Spleen (tissue), 11 donors: ENCODE data around the gene TTC7B. TPM values are rescaled to one million over a fixed set of nuclear protein-coding genes. Genes with fewer than 3 reads are reported as not detected.
A peak's percentile ranks its signal among the peaks of the same experiment; 100 is the strongest.

Source experiments
- DNase-seq: peaks from one replicate; pipeline ENCODE4 v3.0.0-alpha.2; 2020
- H3K27ac ChIP-seq, 8 donors: fragments of 200-600 bp; sonication (generic) in 7 of 8; 1 replicate in 4 of 8; 2 replicates in 4 of 8; pipeline versions ENCODE4 v1.5.0 to v1.8.0; 2016 to 2021; ENCODE audit warnings: inconsistent platforms in 4 of 8, mild to moderate bottlenecking in 4 of 8, moderate library complexity in 1 of 8
- H3K27me3 ChIP-seq, 7 donors: fragments of 200-600 bp; sonication (generic) in 6 of 7; replicated peaks in 1 of 7; 1 replicate in 4 of 7; 2 replicates in 3 of 7; pipeline versions ENCODE4 v1.5.0 to v1.8.0; 2016 to 2021; ENCODE audit warnings: inconsistent platforms in 3 of 7, mild to moderate bottlenecking in 1 of 7
- H3K36me3 ChIP-seq, 6 donors: fragments of 200-600 bp; sonication (generic) in 5 of 6; 1 replicate in 4 of 6; 2 replicates in 2 of 6; pipeline versions ENCODE4 v1.5.0 to v1.8.0; 2016 to 2021; ENCODE audit warnings: inconsistent platforms in 2 of 6
- H3K4me1 ChIP-seq, 6 donors: fragments of 200-600 bp; sonication (generic) in 5 of 6; 1 replicate in 3 of 6; 2 replicates in 3 of 6; pipeline versions ENCODE4 v1.5.0 to v1.8.0; 2016 to 2021; ENCODE audit warnings: inconsistent platforms in 3 of 6
- H3K4me3 ChIP-seq, 8 donors: fragments of 200-600 bp; sonication (generic) in 7 of 8; 1 replicate in 4 of 8; 2 replicates in 4 of 8; pipeline versions ENCODE4 v1.5.0 to v1.8.0; 2016 to 2021; ENCODE audit warnings: inconsistent platforms in 4 of 8, mild to moderate bottlenecking in 4 of 8, moderate library complexity in 2 of 8
- H3K9me3 ChIP-seq, 8 donors: fragments of 200-600 bp; sonication (generic) in 7 of 8; 1 replicate in 4 of 8; 2 replicates in 4 of 8; pipeline versions ENCODE4 v1.5.0 to v1.8.0; 2016 to 2021; ENCODE audit warnings: inconsistent platforms in 4 of 8
- CTCF ChIP-seq, 11 experiments: fragments of 200-600 bp in 7 of 11; fragments of 450-650 bp in 4 of 11; sonication (generic) in 4 of 11; IDR thresholded peaks in 8 of 11; conservative IDR thresholded peaks in 3 of 11; 1 replicate in 7 of 11; 2 replicates in 4 of 11; pipeline versions ENCODE4 v1.4.0 to v1.8.0; 2016 to 2021; ENCODE audit warnings: antibody characterized with exemption in 11 of 11, inconsistent platforms in 4 of 11, mild to moderate bottlenecking in 1 of 11
- POLR2A ChIP-seq, 3 donors: fragments of 450-650 bp; IDR thresholded peaks; one replicate each; pipeline ENCODE4 v1.5.1; 2017; ENCODE audit warnings: antibody characterized with exemption in 3 of 3, mild to moderate bottlenecking in 1 of 3
- POLR2AphosphoS5 ChIP-seq, 3 donors: sonication (generic); formaldehyde crosslinking; IDR thresholded peaks; one replicate each; pipeline ENCODE4 v1.5.1; 2017; ENCODE audit warnings: antibody characterized with exemption in 3 of 3
- WGBS, 5 donors: extraction: QIAGEN DNeasy Blood & Tissue Kit in 3 of 5; methylation state at CpG; one replicate each; pipeline versions ENCODE4 v1.1.5 to v1.1.7; 2013 to 2018; 5-methylcytosine and 5-hydroxymethylcytosine counted together
- intact Hi-C: fragments of 100-400 bp; cut with DNase I; formaldehyde crosslinking; loops from one replicate; pipeline ENCODE4 v1.15.0; 2023; ENCODE audit warnings: low total_unique reads
- polyA plus RNA-seq, 3 donors: library from polyadenylated mRNA; stranded (reverse); fragments of 200-250 nt; gene quantifications; one replicate each; pipeline ENCODE4 v1.2.1, GENCODE V29; 2013
- total RNA-seq, 7 donors: library from RNA; depleted of rRNA in 3 of 7; stranded (reverse); fragments of >200 nt in 3 of 7; fragmentation: NEBNext Ultra II Directional in 4 of 7; extraction: Animal tissue kit (Norgen Biotek cat#: 25700) in 4 of 7; gene quantifications; one replicate each; pipeline versions ENCODE4 v1.1.0 to v1.2.1, GENCODE V29; 2016 to 2021
- donor health status: healthy with polysubstance abuse.
- donor health status: DM: no; HTN: no; CAD: no; lungs with moderate emphysema.
- donor health status: DM: no; HTN: no; CAD: no.
- donor health status: Bipolar disorder and iron deficiency.
- donor health status: healthy.
- donor health status: DM: no; HTN: no; CAD: no.
- donor health status: DM: yes; HTN: yes; CAD: no.

Gene TTC7B
- total and polyA plus RNA-seq, 10 donors: 6.6 to 98.4 (median 62.6) TPM

- Histone ChIP-seq H3K4me1 (no peaks in the 10 kb centered on the region), H3K36me3 (peaks cover 0 to 24% (median 0%) of the 10 kb centered on the region in 6 donors), H3K4me3 (no peak overlapping the region), H3K27me3 (no peaks in the 10 kb centered on the region), H3K27ac (no peak overlapping the region), H3K9me3 (no peaks in the 10 kb centered on the region)
- TF ChIP-seq POLR2AphosphoS5 (IDR thresholded peaks at IDR 0.05) (no peak), POLR2A (IDR thresholded peaks at IDR 0.05) (no peak)
- intact Hi-C loops: no loop called here
- no peak for DNase-seq
- 84 to 89% (median 88%) methylated on average over 16 of the region's 16 CpGs for WGBS, 5 donors
Measured at GRCh38 chr14:90559811-90560492, 256.3 kb downstream of the TTC7B start.

- DNase-seq: peak; percentile 50
- TF ChIP-seq CTCF (IDR thresholded peaks at IDR 0.05 in 8 of 11, conservative IDR thresholded peaks at IDR 0.05 in 3 of 11) (no peak), POLR2A (IDR thresholded peaks at IDR 0.05) (no peak), POLR2AphosphoS5 (IDR thresholded peaks at IDR 0.05) (no peak)
- no peaks in the 10 kb centered on the region for H3K9me3 ChIP-seq
- H3K4me1 ChIP-seq: no peaks in the 10 kb centered on the region
- peaks cover 0 to 32% (median 0%) of the 10 kb centered on the region in 6 donors for H3K36me3 ChIP-seq
- H3K27ac ChIP-seq: no peak overlapping the region
- WGBS, 5 donors: 92 to 94% (median 93%) methylated on average over 11 to 12 of the region's 12 CpGs
- intact Hi-C loops: no loop called here
- H3K4me3 ChIP-seq: no peak overlapping the region
- no peaks in the 10 kb centered on the region for H3K27me3 ChIP-seq
Measured at GRCh38 chr14:90558983-90559590, 257.1 kb downstream of the TTC7B start.

- DNase-seq: peak; percentile 49
- Histone ChIP-seq H3K4me1 (no peaks in the 10 kb centered on the region), H3K27me3 (no peaks in the 10 kb centered on the region), H3K27ac (no peak overlapping the region), H3K4me3 (no peak overlapping the region), H3K9me3 (no peaks in the 10 kb centered on the region), H3K36me3 (peaks cover 0 to 32% (median 0%) of the 10 kb centered on the region in 6 donors)
- intact Hi-C loops: no loop called here
- TF ChIP-seq POLR2AphosphoS5 (IDR thresholded peaks at IDR 0.05): no peak
- TF ChIP-seq CTCF (IDR thresholded peaks at IDR 0.05 in 8 of 11, conservative IDR thresholded peaks at IDR 0.05 in 3 of 11): no peak
- no peak for TF ChIP-seq POLR2A (IDR thresholded peaks at IDR 0.05)
- 87 to 96% (median 92%) methylated on average over 22 to 30 of the region's 30 CpGs for WGBS, 5 donors
Measured at GRCh38 chr14:90558041-90558982, 257.9 kb downstream of the TTC7B start.

DNA sequence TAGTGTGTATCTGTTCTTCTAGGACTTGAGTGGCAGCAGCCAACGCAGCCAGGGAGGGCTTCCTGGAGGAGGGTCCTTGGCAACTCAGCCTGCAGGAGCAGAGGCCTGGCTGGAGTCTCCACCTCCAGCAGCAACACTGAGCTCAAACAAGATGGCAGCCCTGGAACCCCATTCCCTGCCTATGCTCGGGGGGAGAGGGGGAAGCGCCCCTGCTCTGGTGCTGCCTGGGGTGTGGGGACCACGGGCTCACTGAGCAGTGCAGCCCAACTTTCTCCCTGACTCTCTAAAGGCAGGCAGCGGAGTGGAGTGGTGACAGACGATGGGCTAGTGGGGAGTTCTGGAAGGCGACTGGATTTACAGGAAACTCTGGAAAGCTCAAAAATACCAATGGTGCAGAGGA is 258.7 kb downstream of the TTC7B start:
- intact Hi-C loops: no loop called here
- Histone ChIP-seq H3K4me3 (no peak overlapping the region), H3K9me3 (no peaks in the 10 kb centered on the region), H3K27ac (no peak overlapping the region), H3K27me3 (no peaks in the 10 kb centered on the region), H3K36me3 (peaks cover 0 to 32% (median 0%) of the 10 kb centered on the region in 6 donors), H3K4me1 (no peaks in the 10 kb centered on the region)
- 83 to 94% (median 90%) methylated on average over 5 to 7 of the region's 7 CpGs for WGBS, 5 donors
- TF ChIP-seq POLR2A (IDR thresholded peaks at IDR 0.05): no peak
- TF ChIP-seq CTCF (IDR thresholded peaks at IDR 0.05 in 8 of 11, conservative IDR thresholded peaks at IDR 0.05 in 3 of 11): no peak
- TF ChIP-seq POLR2AphosphoS5 (IDR thresholded peaks at IDR 0.05): no peak
- no peak for DNase-seq
